Muscle layer of colon (tissue), 2 donors: ENCODE measurements around the gene TEX14.
A peak's percentile ranks its signal among the peaks of the same experiment; 100 is the strongest.

Source experiments
- H3K27ac ChIP-seq: one replicate; pipeline ENCODE4 v1.7.0; 2013; ENCODE audit warnings: low read depth, mild to moderate bottlenecking, low read length, moderate library complexity
- H3K27me3 ChIP-seq, 2 donors: one replicate each; pipeline ENCODE4 v1.7.0; 2013; ENCODE audit warnings: low read length in 2 of 2, mild to moderate bottlenecking in 2 of 2; ENCODE audit not compliant: insufficient read depth in 2 of 2, control insufficient read depth in 1 of 2
- H3K36me3 ChIP-seq: one replicate; pipeline ENCODE4 v1.7.0; 2013; ENCODE audit warnings: mild to moderate bottlenecking, low read length; ENCODE audit not compliant: insufficient read depth
- H3K4me1 ChIP-seq: one replicate; pipeline ENCODE4 v1.7.0; 2013; ENCODE audit warnings: mild to moderate bottlenecking, low read length; ENCODE audit not compliant: insufficient read depth
- H3K4me3 ChIP-seq, 2 donors: one replicate each; pipeline ENCODE4 v1.7.0; 2013; ENCODE audit warnings: low read length in 2 of 2, low read depth in 1 of 2, mild to moderate bottlenecking in 1 of 2, moderate library complexity in 1 of 2
- H3K9ac ChIP-seq: one replicate; pipeline ENCODE4 v1.7.0; 2013; ENCODE audit warnings: low read length
- H3K9me3 ChIP-seq: one replicate; pipeline ENCODE4 v1.7.0; 2013; ENCODE audit warnings: mild to moderate bottlenecking, low read length
- donor health status: abdominal sarcoma.
- donor health status: Adenocarcinoma of cecum.

TEX14 gene

GRCh38 chr17:58640202-58640601 lies 51.6 kb downstream of the TEX14 start:
- no peaks in the 10 kb centered on the region for H3K4me1 ChIP-seq
- H3K9me3 ChIP-seq = no peaks in the 10 kb centered on the region
- no peaks in the 10 kb centered on the region for H3K36me3 ChIP-seq
- H3K27me3 ChIP-seq = no peaks in the 10 kb centered on the region
- H3K27ac ChIP-seq = no peak overlapping the region
- no peak overlapping the region for H3K9ac ChIP-seq
- H3K4me3 ChIP-seq = no peak overlapping the region

DNA sequence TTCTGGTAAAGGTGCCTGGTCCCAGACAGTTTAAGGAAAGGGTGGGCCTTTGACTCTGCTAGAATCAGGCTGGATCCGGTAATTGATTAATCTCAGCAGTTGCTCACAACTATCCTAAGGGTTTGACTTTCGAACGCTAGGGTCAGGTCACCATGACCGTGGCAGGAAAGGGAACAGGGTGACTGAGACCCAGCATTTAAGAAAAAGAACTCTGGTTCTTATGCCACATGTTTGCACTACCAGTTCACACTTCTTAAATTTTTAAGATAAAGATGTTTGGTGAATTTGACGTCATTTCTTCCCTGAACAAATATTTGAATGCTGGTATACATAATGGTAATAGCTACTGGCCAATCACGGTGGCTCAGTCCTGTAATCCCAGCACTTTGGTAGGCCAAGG lies 52.2 kb downstream of the TEX14 start:
- H3K4me3 ChIP-seq = no peak overlapping the region
- H3K9ac ChIP-seq = no peak overlapping the region
- no peaks in the 10 kb centered on the region for H3K36me3 ChIP-seq
- no peak overlapping the region for H3K27ac ChIP-seq
- H3K27me3 ChIP-seq = no peaks in the 10 kb centered on the region
- no peaks in the 10 kb centered on the region for H3K9me3 ChIP-seq
- no peaks in the 10 kb centered on the region for H3K4me1 ChIP-seq

GRCh38 chr17:58637011-58637570 lies 54.8 kb downstream of the TEX14 start:
- H3K9ac ChIP-seq = no peak overlapping the region
- H3K4me1 ChIP-seq = no peaks in the 10 kb centered on the region
- no peaks in the 10 kb centered on the region for H3K36me3 ChIP-seq
- H3K4me3 ChIP-seq = no peak overlapping the region
- H3K27ac ChIP-seq = no peak overlapping the region
- no peaks in the 10 kb centered on the region for H3K27me3 ChIP-seq
- H3K9me3 ChIP-seq = no peaks in the 10 kb centered on the region

DNA sequence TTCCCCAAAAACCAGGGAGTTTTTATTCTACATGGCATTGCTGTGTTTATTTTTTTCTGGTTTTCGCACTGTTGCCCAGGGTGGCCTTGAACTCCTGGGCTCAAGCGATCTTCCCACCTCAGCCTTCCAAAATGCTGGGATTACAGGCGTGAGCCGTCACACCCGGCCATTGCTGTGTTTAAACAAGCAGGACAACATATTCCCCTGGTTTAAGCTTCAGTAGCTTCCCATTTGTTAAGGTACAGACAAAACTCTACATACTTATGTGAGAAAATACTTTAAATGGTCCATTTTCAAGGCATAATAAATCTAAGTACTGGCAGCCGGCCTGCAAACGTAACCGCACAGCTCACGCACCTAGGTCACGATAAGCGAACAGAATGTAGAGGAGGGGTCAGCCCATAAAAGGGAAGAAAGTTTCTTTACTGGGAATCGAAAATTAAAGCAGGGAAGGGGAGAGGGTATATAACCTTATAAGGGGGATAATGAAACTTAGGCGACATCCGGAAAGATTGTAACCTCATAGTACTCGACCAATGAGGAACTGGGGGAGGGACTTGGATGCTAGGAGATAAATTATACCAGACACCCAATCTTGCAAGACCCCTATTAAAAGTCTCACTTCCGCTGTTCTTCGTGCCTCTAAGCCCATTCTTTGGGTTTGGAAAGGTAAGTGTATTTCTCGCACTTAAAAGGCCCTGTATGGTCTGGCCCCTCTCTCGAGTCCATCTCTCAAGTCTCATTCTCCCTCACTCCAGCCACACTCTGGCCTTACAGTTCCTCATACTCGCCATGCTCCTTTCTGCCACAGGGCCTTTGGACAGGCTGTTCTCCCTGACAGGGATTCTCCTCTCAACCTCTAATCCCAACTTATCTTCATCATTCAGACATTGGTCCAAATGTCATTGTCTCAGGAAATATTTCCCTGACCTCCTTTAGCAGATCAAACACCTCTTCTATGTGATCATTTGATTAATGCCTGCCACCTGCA lies 59.2 kb downstream of the TEX14 start:
- Histone ChIP-seq H3K4me3 (peak overlapping the region; percentile 17 to 40), H3K27ac (peak overlapping the region; percentile 76), H3K27me3 (no peaks in the 10 kb centered on the region), H3K9me3 (no peaks in the 10 kb centered on the region), H3K9ac (peak overlapping the region; percentile 29), H3K4me1 (no peaks in the 10 kb centered on the region), H3K36me3 (no peaks in the 10 kb centered on the region)

GRCh38 chr17:58631523-58632323 lies 60.1 kb downstream of the TEX14 start:
- Histone ChIP-seq H3K4me3 (peak overlapping the region; percentile 17 to 40), H3K27me3 (no peaks in the 10 kb centered on the region), H3K4me1 (no peaks in the 10 kb centered on the region), H3K27ac (peak overlapping the region; percentile 76), H3K36me3 (no peaks in the 10 kb centered on the region), H3K9me3 (no peaks in the 10 kb centered on the region), H3K9ac (peak overlapping the region; percentile 29)

- no peaks in the 10 kb centered on the region for H3K27me3 ChIP-seq
- peak overlapping the region in 1 of 2 donors; percentile 40 for H3K4me3 ChIP-seq
- H3K9me3 ChIP-seq = no peaks in the 10 kb centered on the region
- H3K4me1 ChIP-seq = no peaks in the 10 kb centered on the region
- H3K9ac ChIP-seq = peak overlapping the region; percentile 29
- peak overlapping the region; percentile 76 for H3K27ac ChIP-seq
- no peaks in the 10 kb centered on the region for H3K36me3 ChIP-seq
These were observed 60.8 kb downstream of the TEX14 start for GRCh38 chr17:58630883-58631522.

DNA sequence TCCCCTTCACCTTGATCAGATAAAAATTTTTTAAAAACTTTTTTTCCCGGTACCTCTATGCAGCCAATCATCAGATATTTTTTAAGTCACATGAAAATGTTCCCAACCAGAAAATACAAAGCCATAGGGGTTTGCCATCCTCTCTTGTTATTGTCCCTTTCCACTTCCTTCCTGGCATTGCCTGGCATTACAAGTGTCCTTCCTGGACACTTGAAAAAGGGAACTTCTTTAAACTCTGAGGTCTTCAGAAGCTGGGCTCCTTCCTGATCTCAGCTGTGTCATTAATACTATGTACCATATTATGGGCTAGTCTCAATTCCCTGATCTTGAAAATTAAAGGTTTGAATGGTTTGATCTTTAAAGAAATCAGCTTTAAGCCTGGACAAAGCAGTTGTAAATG lies 64.9 kb downstream of the TEX14 start:
- Histone ChIP-seq H3K36me3 (no peaks in the 10 kb centered on the region), H3K27me3 (no peaks in the 10 kb centered on the region), H3K27ac (no peak overlapping the region), H3K9ac (no peak overlapping the region), H3K4me1 (no peaks in the 10 kb centered on the region), H3K4me3 (no peak overlapping the region), H3K9me3 (no peaks in the 10 kb centered on the region)

DNA sequence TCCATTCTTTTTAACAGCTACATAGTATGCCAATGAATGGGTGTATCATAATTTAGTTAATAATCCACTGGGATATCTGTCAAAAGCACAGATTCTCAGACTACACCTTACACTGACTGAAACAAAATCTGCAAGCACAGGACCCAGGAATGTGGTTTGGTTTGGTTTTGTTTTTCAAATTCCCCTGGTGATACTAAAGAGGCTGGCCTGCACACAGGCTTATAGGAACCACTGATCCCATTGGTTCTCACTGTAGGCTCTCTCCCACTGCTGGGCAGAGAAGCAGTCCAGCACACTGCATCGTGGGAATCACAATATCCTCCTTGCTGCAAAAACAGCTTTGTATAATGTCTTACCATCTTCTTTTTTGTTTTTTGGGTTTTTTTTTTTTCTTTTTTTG lies 67.1 kb downstream of the TEX14 start:
- no peaks in the 10 kb centered on the region for H3K9me3 ChIP-seq
- H3K4me1 ChIP-seq = no peaks in the 10 kb centered on the region
- H3K27ac ChIP-seq = no peak overlapping the region
- H3K4me3 ChIP-seq = no peak overlapping the region
- no peak overlapping the region for H3K9ac ChIP-seq
- no peaks in the 10 kb centered on the region for H3K36me3 ChIP-seq
- H3K27me3 ChIP-seq = no peaks in the 10 kb centered on the region

GRCh38 chr17:58621174-58621573 lies 70.7 kb downstream of the TEX14 start:
- no peaks in the 10 kb centered on the region for H3K4me1 ChIP-seq
- H3K9ac ChIP-seq = no peak overlapping the region
- H3K27me3 ChIP-seq = no peaks in the 10 kb centered on the region
- no peak overlapping the region for H3K27ac ChIP-seq
- H3K36me3 ChIP-seq = no peaks in the 10 kb centered on the region
- H3K4me3 ChIP-seq = no peak overlapping the region
- H3K9me3 ChIP-seq = no peaks in the 10 kb centered on the region

DNA sequence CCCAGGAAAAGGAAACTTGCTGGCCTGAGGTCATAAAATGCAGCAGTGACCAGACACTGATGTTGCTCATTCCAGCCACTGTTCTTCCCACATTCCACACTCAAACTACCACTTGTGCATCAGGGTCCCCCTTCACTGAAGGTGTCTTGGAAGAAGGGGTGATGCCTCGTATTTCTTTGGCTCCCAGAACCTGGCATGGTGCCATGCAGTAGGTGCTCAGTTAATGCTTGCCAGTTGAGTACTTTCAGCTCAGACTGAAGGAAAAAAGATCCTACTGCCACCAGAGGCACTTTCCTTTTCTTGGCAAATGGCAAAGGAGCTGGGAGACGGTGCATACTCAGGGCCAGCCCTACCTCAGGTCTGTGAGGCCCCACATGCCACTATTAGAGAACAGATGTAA lies 73.5 kb downstream of the TEX14 start:
- Histone ChIP-seq H3K36me3 (no peaks in the 10 kb centered on the region), H3K9me3 (no peaks in the 10 kb centered on the region)

DNA sequence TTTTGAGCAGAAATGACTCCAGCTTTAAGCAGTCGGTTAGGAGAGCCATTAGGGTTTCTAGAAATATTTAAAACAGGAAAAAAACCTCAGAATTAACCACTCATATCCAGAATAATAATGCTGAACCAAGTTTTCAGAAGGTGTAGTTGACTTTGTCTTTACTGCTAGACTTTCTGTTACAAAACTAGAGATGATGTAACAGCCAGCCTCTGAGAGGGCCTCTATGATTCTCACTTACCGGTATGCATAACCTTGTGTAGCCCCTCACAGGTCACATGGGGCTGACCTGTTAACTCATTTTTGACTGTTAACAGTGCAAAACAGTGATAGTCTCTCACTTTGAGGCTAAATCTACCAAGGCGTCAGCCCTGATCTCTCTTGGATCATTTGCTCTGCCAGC lies 74.3 kb downstream of the TEX14 start:
- no peaks in the 10 kb centered on the region for H3K4me1 ChIP-seq
- no peak overlapping the region for H3K27ac ChIP-seq
- H3K36me3 ChIP-seq = no peaks in the 10 kb centered on the region
- H3K9me3 ChIP-seq = no peaks in the 10 kb centered on the region
- no peak overlapping the region for H3K4me3 ChIP-seq
- no peak overlapping the region for H3K9ac ChIP-seq
- no peaks in the 10 kb centered on the region for H3K27me3 ChIP-seq

More for the DNA sequence above, 73.5 kb downstream of the TEX14 start:
- no peak overlapping the region for H3K27ac ChIP-seq
- H3K9ac ChIP-seq = no peak overlapping the region
- no peak overlapping the region for H3K4me3 ChIP-seq
- no peaks in the 10 kb centered on the region for H3K27me3 ChIP-seq
- H3K4me1 ChIP-seq = no peaks in the 10 kb centered on the region
